Mononuclear cell (primary cell): ENCODE results near the gene ASMT. TPM values are rescaled to one million over a fixed set of nuclear protein-coding genes. Genes with fewer than 3 reads are reported as not detected.
"Not testable (repeated sequence)": the region's sequence is repeated elsewhere in the genome, so short reads cannot be mapped to it uniquely, and the experiment has no call there.

Experiments
- H3K27me3 ChIP-seq: 2 replicates; pipeline ENCODE4 v1.6.0; 2011; ENCODE audit warnings: low read length, control low read depth; ENCODE audit not compliant: insufficient read depth
- H3K4me1 ChIP-seq: 2 replicates; pipeline ENCODE4 v1.5.1; 2011; ENCODE audit warnings: mild to moderate bottlenecking, low read length, control low read depth; ENCODE audit not compliant: insufficient read depth
- H3K4me3 ChIP-seq: 2 replicates; pipeline ENCODE4 v1.5.1; 2011; ENCODE audit warnings: mild to moderate bottlenecking, low read length, moderate library complexity
- H3K9me3 ChIP-seq: 2 replicates; pipeline ENCODE4 v1.5.1; 2011; ENCODE audit warnings: low read depth, mild to moderate bottlenecking, control low read depth, low read length
- total RNA-seq: library from RNA; depleted of rRNA; stranded (reverse); fragments of >200 nt; gene quantifications from one replicate; pipeline ENCODE4 v1.2.3, GENCODE V29; 2012

Gene ASMT, protein sequence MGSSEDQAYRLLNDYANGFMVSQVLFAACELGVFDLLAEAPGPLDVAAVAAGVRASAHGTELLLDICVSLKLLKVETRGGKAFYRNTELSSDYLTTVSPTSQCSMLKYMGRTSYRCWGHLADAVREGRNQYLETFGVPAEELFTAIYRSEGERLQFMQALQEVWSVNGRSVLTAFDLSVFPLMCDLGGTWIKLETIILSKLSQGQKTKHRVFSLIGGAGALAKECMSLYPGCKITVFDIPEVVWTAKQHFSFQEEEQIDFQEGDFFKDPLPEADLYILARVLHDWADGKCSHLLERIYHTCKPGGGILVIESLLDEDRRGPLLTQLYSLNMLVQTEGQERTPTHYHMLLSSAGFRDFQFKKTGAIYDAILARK
- total RNA-seq = 0.73 TPM

DNA sequence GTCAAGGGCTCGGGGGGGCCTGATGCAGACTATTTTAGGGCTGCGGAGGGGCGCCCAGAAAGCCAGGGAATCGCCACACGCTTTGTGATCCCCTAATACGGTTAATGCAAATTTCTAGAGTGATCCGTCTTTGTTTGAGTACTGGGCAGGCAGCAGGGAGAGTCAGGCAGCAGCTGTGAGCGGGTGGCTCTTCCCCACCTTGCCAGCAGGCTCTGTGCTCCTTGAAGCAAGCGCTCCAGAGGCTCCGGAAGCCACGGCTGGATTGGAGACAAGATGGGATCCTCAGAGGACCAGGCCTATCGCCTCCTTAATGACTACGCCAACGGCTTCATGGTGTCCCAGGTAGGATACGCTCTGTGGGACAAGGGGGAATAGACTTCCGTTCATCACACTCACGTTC lies at the start of gene ASMT:
TSS of gene ASMT (plus strand) at position 133 of the 400 bp plus-strand sequence. CDS start at position 274, 141 bp downstream.
- Histone ChIP-seq H3K4me3 (no peak within 1 kb of the TSS), H3K4me1 (no peaks in the 10 kb centered on the region), H3K9me3 (no peaks in the 10 kb centered on the region), H3K27me3 (no peaks in the 10 kb centered on the region)

DNA sequence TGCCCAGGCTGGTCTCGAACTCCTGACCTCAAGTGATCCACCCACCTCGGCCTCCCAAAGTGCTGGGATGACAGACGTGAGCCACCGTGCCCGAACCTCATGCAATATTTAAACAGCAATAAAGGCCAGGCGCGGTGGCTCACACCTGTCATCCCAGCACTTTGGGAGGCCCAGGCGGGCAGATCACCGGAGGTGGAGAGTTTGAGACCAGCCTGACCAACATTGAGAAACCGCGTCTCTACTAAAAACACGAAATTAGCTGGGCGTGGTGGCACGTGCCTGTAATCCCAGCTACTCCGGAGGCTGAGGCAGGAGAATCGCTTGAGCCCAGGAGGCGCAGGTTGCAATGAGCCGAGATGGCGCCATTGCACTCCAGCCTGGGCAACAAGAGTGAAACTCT lies 40.7 kb upstream of the ASMT start:
- H3K4me3 ChIP-seq, H3K27me3 ChIP-seq, H3K9me3 ChIP-seq: not testable (repeated sequence)
- peaks cover 43% of the 10 kb centered on the region for H3K4me1 ChIP-seq

- no peak overlapping the region for H3K4me3 ChIP-seq
- H3K27me3 ChIP-seq = no peaks in the 10 kb centered on the region
- H3K4me1 ChIP-seq = peaks cover 33% of the 10 kb centered on the region
- no peaks in the 10 kb centered on the region for H3K9me3 ChIP-seq
These were observed 38.5 kb upstream of the ASMT start for GRCh38 chrX:1576201-1576992.

DNA sequence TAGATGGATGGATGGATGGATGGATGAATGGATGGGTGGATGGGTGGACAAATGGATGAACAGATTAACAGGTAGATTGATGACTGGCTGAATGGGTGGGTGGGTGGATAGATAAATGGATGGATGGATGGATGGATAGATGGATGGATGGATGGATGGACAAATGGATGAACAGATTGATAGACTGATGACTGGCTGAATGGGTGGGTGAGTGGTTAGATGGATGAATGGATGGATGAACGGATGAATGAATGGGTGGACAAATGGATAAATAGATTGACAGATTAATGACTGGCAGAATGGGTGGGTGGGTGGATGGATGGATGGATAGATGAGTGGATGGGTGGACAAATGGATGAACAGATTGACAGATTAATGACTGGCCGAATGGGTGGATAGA lies 37.0 kb upstream of the ASMT start:
- H3K27me3 ChIP-seq = no peaks in the 10 kb centered on the region
- H3K4me1 ChIP-seq = peaks cover 38% of the 10 kb centered on the region
- no peak overlapping the region for H3K4me3 ChIP-seq
- H3K9me3 ChIP-seq = no peaks in the 10 kb centered on the region

GRCh38 chrX:1578511-1579173 lies 36.2 kb upstream of the ASMT start:
- Histone ChIP-seq H3K4me3 (no peak overlapping the region), H3K9me3 (no peaks in the 10 kb centered on the region), H3K4me1 (peaks cover 42% of the 10 kb centered on the region), H3K27me3 (no peaks in the 10 kb centered on the region)

DNA sequence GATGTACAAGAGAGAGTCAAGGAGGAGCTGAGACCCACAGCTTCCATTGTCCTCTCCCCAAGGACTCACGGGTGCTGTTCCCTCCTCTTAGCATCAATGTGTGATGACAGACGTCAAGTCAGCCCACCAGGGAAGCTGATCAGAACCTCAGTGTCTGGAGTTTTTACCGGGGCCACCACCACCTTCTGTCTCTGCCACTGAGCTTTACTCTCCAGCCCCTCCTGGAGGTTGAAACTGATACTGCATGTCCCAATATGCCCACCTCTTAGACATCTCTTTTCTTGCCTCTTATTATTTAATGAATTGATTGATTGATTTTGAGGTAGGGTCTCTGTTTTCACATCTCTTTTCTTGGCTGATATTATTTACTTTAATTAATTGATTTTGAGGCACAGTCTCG lies 33.7 kb upstream of the ASMT start:
- Histone ChIP-seq H3K4me1 (peaks cover 38% of the 10 kb centered on the region), H3K4me3 (no peak overlapping the region), H3K27me3 (no peaks in the 10 kb centered on the region), H3K9me3 (no peaks in the 10 kb centered on the region)

DNA sequence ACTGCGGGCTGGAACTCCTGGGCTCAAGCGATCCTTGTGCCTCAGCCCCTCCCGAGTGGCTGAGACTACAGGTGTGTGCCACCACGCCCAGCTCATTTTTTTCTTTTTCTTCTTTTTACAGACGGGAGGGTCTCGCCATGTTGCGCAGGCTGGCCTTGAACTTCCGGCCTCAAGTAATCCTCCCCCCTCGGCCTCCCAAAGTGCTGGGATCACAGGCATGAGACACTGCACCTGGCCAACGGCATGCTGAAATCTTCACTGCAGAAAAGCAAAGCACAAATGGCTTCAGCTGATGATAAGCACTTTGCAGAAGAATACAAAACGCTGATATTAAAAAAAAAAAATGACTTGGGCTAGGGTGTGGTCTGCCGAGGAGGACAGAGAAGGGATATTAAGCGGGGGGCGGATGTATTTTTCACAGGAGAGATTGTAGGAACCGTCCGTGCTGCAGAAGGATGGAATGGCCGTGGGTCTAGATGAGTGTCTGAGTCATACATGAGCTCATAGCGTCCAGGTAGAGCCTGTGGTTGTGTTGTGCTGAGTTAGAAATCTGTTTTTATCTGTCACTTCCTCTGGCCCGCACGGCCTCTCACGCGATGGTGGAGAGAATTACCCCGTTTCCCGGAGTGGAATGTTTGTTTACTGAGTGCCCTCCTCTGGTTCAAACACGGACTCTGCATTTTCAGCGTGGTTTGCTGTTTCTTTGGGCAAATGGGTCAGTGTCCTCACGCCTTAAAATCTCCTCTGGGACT lies 32.0 kb upstream of the ASMT start:
- H3K4me3 ChIP-seq = no peak overlapping the region

DNA sequence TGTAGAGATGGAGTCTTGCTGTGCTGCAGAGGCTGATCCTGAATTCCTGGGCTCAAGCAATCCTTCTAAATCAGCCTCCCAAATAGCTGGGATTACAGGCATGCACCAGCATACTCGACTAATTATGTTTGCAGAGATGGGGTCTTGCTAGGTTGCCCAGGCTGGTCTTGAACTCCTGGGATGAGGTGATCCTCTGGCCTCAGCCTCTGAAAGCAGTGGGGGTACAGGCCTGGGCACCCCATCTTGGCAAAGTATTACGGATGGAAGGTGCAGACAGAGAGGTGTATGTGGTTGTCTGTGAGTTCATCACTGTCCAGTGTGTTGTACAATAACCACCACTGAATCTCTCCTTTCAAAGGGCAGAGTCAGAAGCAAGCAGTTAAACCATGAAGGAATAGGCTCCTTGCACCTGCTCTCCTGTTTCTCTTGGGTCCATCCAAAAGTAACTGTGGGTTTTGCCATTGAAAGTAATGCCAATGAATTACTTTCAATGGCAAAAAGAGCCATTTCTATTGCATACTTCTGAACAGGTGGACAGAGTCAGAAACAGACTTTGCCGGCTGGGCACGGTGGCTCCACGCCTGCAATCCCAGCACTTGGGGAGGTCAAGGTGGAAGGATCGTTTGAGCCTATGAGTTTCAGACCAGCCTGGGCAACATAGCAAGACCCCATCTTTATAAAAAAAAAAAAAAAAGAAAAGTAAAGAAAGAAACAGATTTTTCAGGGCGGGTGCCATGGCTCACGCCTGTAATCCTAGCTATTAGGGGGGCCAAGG lies 30.4 kb upstream of the ASMT start:
- Histone ChIP-seq H3K9me3 (no peaks in the 10 kb centered on the region), H3K4me3 (no peak overlapping the region), H3K4me1 (peaks cover 21% of the 10 kb centered on the region), H3K27me3 (no peaks in the 10 kb centered on the region)

More for the DNA sequence above, 32.0 kb upstream of the ASMT start:
- peaks cover 30% of the 10 kb centered on the region for H3K4me1 ChIP-seq
- H3K9me3 ChIP-seq = no peaks in the 10 kb centered on the region
- no peaks in the 10 kb centered on the region for H3K27me3 ChIP-seq

DNA sequence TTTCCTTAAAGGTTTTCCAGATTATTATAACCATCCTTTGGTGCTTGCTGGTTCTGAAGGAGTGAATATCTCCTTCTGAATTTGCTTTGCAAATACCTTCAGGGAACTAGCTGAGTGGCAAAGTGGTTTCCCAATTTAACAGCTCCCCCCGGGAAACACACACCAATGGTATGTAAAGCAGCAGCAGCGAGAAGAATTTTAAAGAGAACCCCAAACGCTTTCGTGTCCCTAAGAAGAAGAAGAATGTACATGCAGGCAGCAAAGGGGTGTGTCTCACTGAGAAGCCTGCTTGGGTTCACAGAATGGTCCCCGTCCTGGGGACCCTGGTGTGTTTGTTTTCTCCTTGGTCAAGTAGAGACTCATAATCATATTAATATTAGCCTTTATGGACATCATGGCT lies 27.7 kb upstream of the ASMT start:
- Histone ChIP-seq H3K27me3 (no peaks in the 10 kb centered on the region), H3K4me3 (no peak overlapping the region), H3K9me3 (no peaks in the 10 kb centered on the region), H3K4me1 (peaks cover 20% of the 10 kb centered on the region)

DNA sequence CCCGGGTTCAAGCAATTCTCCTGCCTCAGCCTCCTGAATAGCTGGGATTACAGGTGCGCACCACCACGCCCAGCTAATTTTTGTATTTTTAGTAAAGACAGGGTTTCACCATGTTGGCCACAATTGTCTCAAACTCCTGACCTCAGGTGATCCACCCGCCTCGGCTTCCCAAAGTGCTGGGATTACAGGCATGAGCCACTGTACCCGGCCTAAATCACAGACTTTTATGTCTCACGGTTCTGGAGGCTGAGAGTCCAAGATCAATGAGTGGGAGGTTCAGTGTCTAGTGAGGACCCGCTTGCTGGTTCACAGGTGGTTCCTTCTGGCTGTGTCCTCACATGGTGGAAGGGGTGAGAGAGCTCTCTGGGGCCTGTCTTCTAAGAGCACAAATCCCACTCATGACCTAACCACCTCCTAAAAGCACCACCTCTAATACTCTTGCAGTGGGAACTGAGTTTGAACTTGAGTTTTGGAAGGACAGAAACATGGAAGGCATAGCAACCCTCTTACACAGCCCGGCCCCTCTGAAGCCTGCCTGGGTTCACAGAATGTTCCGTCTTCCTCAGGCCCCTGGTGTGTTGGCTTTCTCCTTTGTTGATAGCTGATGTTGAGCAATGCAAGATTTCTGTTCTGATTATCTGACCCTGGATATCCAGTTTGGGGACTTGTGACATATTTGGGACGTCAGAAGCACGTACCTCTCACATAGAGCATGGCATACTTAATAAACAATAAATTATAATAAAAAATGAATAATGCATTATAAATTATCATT lies 25.3 kb upstream of the ASMT start:
- Histone ChIP-seq H3K4me1 (peaks cover 31% of the 10 kb centered on the region), H3K27me3 (no peaks in the 10 kb centered on the region), H3K9me3 (no peaks in the 10 kb centered on the region), H3K4me3 (no peak overlapping the region)

DNA sequence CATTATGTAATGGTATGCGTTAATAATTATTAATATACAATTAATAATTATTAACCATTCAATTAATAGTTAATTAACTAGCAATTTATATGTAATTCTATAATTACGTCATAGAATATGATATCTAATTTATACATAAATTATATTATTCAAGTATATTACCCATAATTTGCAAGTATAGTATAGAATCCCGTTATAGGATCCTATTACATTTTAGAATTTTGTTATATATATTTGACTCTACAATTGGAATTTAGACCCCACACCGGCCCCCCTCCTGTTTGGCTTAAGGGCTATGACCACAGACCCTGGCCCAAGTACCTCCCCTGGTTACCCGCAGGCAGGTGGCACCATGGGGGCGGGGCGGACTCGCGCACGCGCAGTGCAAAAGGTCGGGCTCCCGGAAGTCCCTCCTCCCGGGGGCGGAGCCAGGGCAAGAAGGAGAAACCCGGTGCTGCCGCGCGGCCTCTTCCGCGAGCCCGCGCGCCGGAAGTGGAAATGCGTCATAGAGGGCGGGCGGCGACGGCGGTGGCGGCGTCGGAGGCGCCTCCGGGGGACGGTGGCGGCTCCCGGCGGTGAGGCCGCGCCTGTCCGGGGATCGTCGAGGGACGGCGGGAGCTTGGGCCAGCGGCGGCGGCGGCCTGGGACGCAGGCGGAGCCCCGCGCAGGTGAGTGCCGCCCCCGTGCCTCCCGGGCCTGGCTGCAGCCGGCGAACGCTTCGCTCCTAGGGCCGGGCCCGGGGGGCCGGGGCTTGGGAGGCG lies 23.6 kb upstream of the ASMT start, which contains the start of gene AKAP17A:
TSS of gene AKAP17A (plus strand) at position 503 of the 761 bp plus-strand sequence. CDS start 1,859 bp downstream, outside the sequence.
- peaks cover 31% of the 10 kb centered on the region for H3K4me1 ChIP-seq
- peak within 1 kb of the TSS; percentile 74 for H3K4me3 ChIP-seq
- no peaks in the 10 kb centered on the region for H3K9me3 ChIP-seq
- no peaks in the 10 kb centered on the region for H3K27me3 ChIP-seq

DNA sequence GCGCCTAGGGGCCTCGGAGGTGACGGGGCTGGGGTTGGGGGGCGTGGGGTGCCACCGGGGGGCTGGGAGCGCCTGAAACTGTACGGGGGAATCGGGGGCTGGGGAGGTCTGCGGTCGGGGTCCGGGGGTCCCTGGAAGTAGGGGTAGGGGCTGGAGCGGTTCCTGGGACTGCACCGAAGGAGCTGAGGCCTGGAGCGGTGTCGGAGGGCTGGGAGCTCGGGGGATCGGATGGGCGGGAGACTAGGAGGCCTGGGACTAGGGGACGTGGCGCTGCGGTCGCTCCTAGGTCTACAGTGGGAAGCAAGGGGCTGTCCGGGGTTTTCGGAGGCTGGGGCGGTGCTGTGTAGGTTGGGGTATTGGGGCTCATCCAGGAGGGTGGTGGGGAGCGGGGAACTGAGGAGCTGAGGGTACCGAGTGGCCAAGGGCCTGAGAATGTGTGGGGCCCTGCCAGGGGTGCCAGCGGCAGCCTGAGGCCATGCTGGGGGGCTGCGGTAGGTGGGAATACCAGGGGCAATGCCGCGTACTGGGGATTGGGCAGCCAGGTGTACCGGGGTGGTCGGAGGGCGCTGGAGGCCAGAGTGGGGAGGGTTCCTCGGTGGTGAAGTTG lies 22.9 kb upstream of the ASMT start:
- Histone ChIP-seq H3K9me3 (no peaks in the 10 kb centered on the region), H3K27me3 (no peaks in the 10 kb centered on the region), H3K4me1 (peaks cover 26% of the 10 kb centered on the region), H3K4me3 (peak overlapping the region; percentile 74)
